Measurements from ENCODE around the gene TTC34. TPM values are rescaled to one million over a fixed set of nuclear protein-coding genes. Genes with fewer than 3 reads are reported as not detected.
"Not testable (repeated sequence)": the region's sequence is repeated elsewhere in the genome, so short reads cannot be mapped to it uniquely, and the experiment has no call there.

The TTC34 gene
- total RNA-seq, 3 donors from 2014 or later, result 0.16 to 0.88 (median 0.66) TPM

- intact Hi-C loops (cut with DNase I; ENCODE audit: low total_unique reads); H3K27ac ChIP-seq; H3K36me3 ChIP-seq; H3K4me3 ChIP-seq; H3K27me3 ChIP-seq; H3K4me1 ChIP-seq: not testable (repeated sequence)
- DNase-seq (ENCODE audit: low spot score in 2 of 2), result peak in 1 of 2 donors; percentile 54
- peaks cover 0 to 10% of the 10 kb centered on the region in 2 donors for H3K9me3 ChIP-seq
Measured at GRCh38 chr1:2684000-2684399, 117.5 kb downstream of the TTC34 start.

- H3K4me3 ChIP-seq; DNase-seq (ENCODE audit: low spot score in 2 of 2); H3K27me3 ChIP-seq; H3K4me1 ChIP-seq; intact Hi-C loops (cut with DNase I; ENCODE audit: low total_unique reads); H3K36me3 ChIP-seq; H3K27ac ChIP-seq: not testable (repeated sequence)
- H3K9me3 ChIP-seq, result peaks cover 0 to 10% of the 10 kb centered on the region in 2 donors
Measured at GRCh38 chr1:2683321-2683741, 118.2 kb downstream of the TTC34 start.

- DNase-seq (ENCODE audit: low spot score in 2 of 2); intact Hi-C loops (cut with DNase I; ENCODE audit: low total_unique reads); H3K4me3 ChIP-seq; H3K4me1 ChIP-seq; H3K27me3 ChIP-seq; H3K27ac ChIP-seq; H3K9me3 ChIP-seq; H3K36me3 ChIP-seq: not testable (repeated sequence)
Measured at GRCh38 chr1:2682879-2683278, 118.6 kb downstream of the TTC34 start.

- H3K4me3 ChIP-seq; H3K4me1 ChIP-seq; H3K9me3 ChIP-seq; H3K27ac ChIP-seq; intact Hi-C loops (cut with DNase I; ENCODE audit: low total_unique reads); DNase-seq (ENCODE audit: low spot score in 2 of 2); H3K36me3 ChIP-seq; H3K27me3 ChIP-seq: not testable (repeated sequence)
Measured at GRCh38 chr1:2676726-2677125, 124.8 kb downstream of the TTC34 start.

- not testable (repeated sequence) for H3K27ac ChIP-seq
Measured at GRCh38 chr1:2671656-2672055, 129.8 kb downstream of the TTC34 start.

GRCh38 chr1:2659806-2660205 lies 141.7 kb downstream of the TTC34 start:
- intact Hi-C loops (cut with DNase I; ENCODE audit: low total_unique reads), result not testable (repeated sequence)

More at GRCh38 chr1:2671656-2672055, 129.8 kb downstream of the TTC34 start:
- H3K4me1 ChIP-seq; H3K4me3 ChIP-seq; H3K36me3 ChIP-seq; H3K9me3 ChIP-seq; intact Hi-C loops (cut with DNase I; ENCODE audit: low total_unique reads); H3K27me3 ChIP-seq: not testable (repeated sequence)
- peak in 1 of 2 donors; percentile 56 for DNase-seq (ENCODE audit: low spot score in 2 of 2)

GRCh38 chr1:2657909-2658308 lies 143.6 kb downstream of the TTC34 start:
- H3K27ac ChIP-seq; intact Hi-C loops (cut with DNase I; ENCODE audit: low total_unique reads); H3K4me1 ChIP-seq; H3K4me3 ChIP-seq; H3K36me3 ChIP-seq: not testable (repeated sequence)
- Histone ChIP-seq H3K27me3 (peaks cover 5 to 30% of the 10 kb centered on the region in 2 donors), H3K9me3 (peaks cover 8 to 16% of the 10 kb centered on the region in 2 donors)
- DNase-seq (ENCODE audit: low spot score in 2 of 2), result peak in 1 of 2 donors; percentile 50

More at GRCh38 chr1:2659806-2660205, 141.7 kb downstream of the TTC34 start:
- H3K36me3 ChIP-seq, H3K27ac ChIP-seq, H3K9me3 ChIP-seq, H3K4me1 ChIP-seq, H3K4me3 ChIP-seq: not testable (repeated sequence)
- peaks cover 0 to 12% of the 10 kb centered on the region in 2 donors for H3K27me3 ChIP-seq
- DNase-seq (ENCODE audit: low spot score in 2 of 2), result peak in 1 of 2 donors; percentile 60

- peaks cover 8 to 17% of the 10 kb centered on the region in 2 donors for H3K9me3 ChIP-seq
- peak; percentile 63 to 66 for DNase-seq (ENCODE audit: low spot score in 2 of 2)
- H3K4me1 ChIP-seq; H3K27ac ChIP-seq; intact Hi-C loops (cut with DNase I; ENCODE audit: low total_unique reads); H3K36me3 ChIP-seq; H3K4me3 ChIP-seq: not testable (repeated sequence)
- peaks cover 5 to 34% of the 10 kb centered on the region in 2 donors for H3K27me3 ChIP-seq
Measured at GRCh38 chr1:2657124-2657523, 144.4 kb downstream of the TTC34 start.

- peak in 1 of 2 donors; percentile 71 for DNase-seq (ENCODE audit: low spot score in 2 of 2)
- H3K27ac ChIP-seq; H3K4me1 ChIP-seq; H3K36me3 ChIP-seq; H3K4me3 ChIP-seq; intact Hi-C loops (cut with DNase I; ENCODE audit: low total_unique reads): not testable (repeated sequence)
- H3K27me3 ChIP-seq, result peaks cover 5 to 38% of the 10 kb centered on the region in 2 donors
- H3K9me3 ChIP-seq, result peaks cover 8 to 17% of the 10 kb centered on the region in 2 donors
Measured at GRCh38 chr1:2655598-2656434, 145.7 kb downstream of the TTC34 start.

GRCh38 chr1:2654443-2654948 lies 147.0 kb downstream of the TTC34 start:
- H3K4me1 ChIP-seq; intact Hi-C loops (cut with DNase I; ENCODE audit: low total_unique reads); H3K4me3 ChIP-seq; DNase-seq (ENCODE audit: low spot score in 2 of 2); H3K36me3 ChIP-seq; H3K27ac ChIP-seq: not testable (repeated sequence)
- peaks cover 8 to 17% of the 10 kb centered on the region in 2 donors for H3K9me3 ChIP-seq
- H3K27me3 ChIP-seq, result peaks cover 5 to 41% of the 10 kb centered on the region in 2 donors

- H3K4me3 ChIP-seq; H3K36me3 ChIP-seq; intact Hi-C loops (cut with DNase I; ENCODE audit: low total_unique reads); H3K27ac ChIP-seq; H3K4me1 ChIP-seq: not testable (repeated sequence)
- Histone ChIP-seq H3K27me3 (peaks cover 5 to 41% of the 10 kb centered on the region in 2 donors), H3K9me3 (peaks cover 9 to 17% of the 10 kb centered on the region in 2 donors)
- DNase-seq (ENCODE audit: low spot score in 2 of 2), result peak in 1 of 2 donors; percentile 87
Measured at GRCh38 chr1:2653741-2654442, 147.6 kb downstream of the TTC34 start.

- H3K27me3 ChIP-seq, result peaks cover 5 to 41% of the 10 kb centered on the region in 2 donors
- H3K4me3 ChIP-seq; intact Hi-C loops (cut with DNase I; ENCODE audit: low total_unique reads); DNase-seq (ENCODE audit: low spot score in 2 of 2); H3K36me3 ChIP-seq; H3K27ac ChIP-seq; H3K4me1 ChIP-seq: not testable (repeated sequence)
- H3K9me3 ChIP-seq, result peaks cover 16 to 23% of the 10 kb centered on the region in 2 donors
Measured at GRCh38 chr1:2652926-2653571, 148.4 kb downstream of the TTC34 start.
